ENCODE data around the gene ACHE.

ACHE gene

DNA sequence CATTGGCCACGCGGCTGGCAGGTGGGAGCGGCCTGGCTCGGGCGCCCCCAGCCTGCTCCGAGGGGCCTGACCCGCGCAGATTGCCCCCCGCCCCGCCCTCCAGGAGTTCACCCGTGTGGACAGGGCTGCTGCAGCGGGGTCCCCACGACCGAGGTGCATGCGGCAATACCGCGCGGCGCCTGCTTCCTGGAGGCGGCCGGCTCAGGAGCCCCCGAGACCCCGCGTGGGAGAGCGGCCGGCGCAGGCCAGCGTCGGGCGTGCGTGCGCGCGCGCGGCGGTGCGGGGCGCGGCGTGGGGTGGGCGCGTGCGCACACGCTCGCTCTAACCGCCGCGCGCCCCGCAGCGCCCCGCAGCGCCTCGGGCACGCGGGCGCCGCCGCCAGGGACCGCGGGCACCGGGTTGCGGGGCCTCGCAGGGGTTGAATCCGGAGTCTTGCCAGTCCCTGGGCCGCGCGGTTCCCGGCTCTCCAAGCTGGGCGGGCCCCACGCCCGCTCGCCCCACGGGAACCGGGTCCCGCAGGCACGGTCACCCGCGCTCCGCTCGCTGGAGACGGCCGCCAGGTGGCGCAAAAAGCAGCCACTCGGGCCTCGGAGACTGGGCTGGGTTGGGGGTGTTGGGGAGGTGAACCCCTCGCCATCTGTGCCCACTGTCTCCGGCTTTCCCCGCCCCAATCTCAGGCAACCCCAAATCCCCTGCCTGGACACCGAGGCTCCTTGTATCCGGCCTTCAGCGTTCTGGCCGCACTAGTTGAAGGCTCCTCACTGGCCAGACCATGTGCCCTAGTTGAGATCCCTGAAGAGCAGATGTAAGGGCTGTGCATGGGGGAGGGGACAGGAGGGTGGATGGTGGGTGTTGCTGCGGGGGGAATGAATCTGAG, 1.3 kb upstream of the ACHE start:
- DNase-seq = no peak

DNA sequence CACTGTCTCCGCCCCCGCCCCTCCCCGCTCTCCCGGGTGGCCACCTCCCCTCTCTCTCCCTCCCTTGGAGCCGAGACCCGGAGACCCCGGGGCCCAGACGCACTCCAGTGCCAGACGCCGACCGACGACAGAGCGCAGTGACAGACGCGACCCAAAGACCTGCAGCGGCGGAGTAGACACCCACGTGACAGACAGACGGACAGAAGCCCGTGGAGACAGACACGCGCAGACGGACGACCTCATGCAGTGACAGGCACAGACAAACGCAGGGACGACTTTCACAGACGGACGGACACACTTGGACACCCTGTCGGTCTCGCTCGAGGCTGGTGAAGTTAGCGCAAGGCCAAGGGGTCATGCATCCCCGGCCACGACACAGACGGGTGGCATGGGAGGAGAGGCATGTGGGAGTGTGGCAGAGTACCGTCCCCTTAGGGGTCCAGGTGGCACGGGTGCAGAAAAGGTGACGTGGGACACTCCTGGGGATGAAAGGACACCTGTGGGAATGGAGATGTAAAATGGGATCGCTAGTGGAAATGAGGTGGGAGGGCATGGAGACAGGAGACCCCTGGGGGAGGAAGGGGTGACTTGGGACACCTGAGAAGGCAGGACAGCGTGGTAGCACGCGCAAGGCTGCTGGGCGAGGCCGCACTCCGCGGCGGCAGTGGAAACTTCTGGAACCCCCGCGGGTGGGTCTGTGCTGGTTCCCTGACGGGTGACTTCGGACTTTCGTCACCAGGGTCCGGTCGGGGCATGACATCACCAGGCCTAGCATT, 456 bp upstream of the ACHE start:
- DNase-seq = peak; percentile 17

DNA sequence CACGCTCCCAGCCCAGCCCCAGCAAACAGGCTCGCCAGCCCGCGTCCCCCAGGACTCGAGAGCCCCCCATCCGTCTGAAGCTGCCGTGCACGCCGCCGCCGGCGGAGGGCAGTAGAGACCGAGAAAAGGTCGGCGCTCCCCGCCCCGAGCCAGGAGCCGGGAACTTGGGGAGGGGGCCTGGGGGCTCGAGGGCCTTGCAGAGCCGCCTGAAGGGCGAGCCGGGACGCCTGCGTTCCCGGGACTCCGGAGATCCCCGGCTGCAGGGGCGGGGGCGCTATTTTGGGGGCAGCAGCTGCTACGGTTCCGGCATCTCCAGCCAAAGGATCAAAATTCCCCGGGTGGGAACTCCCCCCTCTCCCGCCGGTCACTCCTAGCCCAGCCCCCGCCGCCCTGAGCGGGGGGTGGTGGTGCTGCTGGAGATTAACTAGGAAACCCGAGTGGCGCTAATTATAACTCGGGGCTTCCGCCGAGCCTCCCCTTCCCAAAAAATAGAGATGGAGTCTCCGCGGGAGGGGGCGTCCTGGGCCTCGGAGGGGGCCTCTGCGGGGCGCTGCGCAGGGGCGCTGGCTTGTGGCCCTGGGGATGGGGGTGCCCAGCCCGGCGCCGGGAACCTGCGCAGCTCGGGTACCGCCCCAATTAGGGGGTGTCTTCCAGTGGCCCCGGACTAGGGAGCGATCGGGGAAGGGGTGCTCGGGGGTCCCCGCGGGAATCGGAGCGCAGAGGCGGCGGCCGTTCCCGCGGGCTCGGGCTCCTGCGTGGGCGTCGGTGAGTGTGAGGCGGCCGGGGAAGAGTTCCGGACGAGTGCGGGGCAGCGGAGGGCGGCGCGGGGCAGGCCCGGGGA, 608 bp downstream of the ACHE start:
- DNase-seq = no peak

DNA sequence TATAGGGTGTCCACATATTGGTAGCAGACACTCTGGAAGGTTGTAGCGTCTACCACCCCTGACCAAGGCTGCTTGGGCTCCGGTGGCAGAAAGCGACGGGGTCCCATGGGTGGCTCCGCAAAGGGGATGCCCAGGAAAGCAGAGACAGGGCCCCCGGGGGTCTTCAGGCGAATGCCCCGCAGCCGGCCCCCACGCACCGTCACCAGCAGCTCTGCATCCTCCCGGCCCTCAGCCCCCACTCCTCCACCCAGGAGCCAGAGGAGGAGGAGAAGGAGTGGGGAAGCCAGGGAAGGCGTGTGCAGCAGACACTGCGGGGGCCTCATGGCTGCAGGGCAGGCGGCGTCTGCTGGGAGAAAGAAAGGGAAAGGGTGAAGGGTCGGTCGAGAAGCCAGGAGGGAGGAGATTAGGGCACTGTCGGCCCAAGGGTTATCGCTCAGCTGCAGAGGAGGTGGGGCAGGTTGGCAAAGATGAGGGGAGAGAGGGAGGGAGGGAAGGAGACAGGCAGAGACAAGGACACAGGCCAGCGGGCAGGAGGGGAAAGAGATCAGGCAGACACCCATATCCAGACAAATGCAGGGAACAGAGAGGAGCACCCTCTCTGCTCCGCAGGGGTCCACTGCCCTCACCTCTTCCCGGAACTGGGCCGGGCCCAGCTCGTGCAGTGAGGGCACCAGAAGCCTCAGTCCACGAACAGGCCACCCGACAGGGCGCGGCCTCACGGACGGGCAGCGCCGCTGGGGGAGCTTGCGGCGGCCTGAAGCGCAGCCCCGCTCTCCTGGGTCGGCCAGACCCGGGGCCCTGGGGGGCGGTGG, 1.6 kb downstream of the ACHE start:
- DNase-seq = no peak

DNA sequence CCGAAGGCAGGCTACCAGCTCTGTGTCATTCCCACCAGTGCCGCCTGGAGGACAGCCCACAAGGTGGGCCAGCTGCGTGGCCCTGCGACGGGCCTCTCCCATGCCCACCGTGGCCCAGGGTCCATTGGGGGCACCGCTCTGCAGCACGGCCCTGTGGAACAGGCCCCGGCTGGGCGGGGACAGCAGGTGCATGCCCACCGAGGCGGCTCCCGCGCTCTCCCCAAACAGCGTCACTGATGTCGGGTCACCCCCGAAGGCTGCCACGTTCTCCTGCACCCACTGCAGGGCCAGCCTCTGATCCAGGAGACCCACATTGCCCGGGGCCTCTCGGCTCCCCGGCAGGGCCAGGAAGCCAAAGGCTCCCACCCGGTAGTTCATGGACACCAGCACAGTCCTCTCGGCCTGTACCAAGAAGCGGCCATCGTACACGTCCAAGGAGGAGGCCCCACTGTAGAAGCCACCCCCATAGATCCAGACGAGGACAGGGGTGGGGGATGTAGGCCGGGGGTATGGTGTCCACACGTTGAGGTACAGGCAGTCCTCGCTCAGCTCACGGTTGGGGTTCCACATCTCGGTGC, 2.3 kb downstream of the ACHE start:
- DNase-seq = no peak

DNA sequence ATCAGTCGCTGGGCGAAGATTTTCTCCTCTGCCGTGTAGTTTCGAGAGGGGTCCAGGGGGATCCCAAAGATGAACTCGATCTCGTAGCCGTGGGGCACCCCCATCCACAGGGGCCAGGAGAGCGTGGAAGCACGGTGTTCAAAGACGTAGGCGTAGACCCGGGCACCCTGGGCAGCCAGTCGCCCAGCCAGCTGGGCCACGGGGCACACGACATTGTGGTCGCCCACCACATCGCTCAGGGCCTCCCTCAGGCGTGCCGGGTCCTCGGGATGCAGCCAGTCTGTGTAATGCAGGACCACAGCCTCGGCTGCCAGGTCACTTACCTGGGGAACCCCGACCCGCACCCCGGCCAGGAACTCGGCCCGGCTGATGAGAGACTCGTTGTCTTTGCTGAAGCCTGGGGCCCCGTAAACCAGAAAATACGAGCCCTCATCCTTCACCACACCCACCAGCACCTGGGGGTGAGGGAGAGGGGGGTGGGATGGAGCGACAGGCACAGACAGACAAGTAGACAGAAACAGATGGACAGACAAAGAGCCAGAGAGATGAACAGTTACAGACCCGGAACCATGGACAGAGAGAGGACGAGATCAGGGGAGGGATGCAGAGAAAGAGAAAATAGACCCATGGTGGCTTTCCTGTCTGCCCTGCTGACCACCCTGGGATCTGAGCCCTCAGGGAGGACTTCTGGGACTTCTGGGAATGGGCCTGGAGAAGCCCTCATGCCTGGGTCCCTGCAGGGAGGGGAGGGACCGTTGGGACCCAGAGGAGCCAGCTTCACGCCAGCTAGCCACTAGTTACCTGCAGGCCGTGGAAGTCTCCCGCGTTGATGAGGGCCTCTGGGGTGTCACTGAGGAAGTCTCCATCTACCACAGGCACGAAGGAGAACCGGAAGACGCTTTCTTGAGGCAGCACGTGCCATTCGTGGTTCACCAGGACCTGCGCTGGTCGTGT, 3.0 kb downstream of the ACHE start:
- DNase-seq = no peak

DNA sequence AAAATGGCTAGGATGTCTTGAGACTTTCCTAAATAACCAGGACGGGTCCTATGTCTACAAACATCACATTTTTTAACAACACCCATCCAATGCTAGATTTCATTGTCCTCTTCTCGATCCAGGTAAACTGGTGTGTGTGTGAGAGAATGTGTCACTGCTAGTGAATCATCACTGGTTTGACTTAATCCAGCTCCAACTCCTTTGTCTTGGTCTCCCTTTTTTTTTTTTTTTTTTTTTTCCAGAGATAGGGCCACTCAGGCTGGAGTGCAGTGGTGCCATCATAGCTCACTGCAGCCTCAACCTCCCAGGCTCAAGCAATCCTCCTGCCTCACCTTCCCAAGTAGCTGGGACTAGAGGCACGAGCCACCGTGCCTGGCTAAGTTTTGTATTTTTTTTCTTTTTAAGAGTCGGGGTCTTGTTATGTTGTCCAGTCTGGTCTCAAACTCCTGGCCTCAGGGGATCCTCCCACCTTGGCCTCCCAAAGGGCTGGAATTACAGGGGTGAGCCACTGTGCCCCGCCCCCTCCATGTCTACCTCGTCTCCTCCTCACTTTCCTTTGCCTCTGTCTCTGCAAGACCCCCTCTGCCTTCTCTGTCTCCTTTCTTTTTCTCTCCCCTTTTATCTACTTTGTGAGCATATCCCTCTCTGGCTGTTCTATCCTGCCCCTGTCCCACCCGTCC, 4.0 kb downstream of the ACHE start:
- DNase-seq = no peak

DNA sequence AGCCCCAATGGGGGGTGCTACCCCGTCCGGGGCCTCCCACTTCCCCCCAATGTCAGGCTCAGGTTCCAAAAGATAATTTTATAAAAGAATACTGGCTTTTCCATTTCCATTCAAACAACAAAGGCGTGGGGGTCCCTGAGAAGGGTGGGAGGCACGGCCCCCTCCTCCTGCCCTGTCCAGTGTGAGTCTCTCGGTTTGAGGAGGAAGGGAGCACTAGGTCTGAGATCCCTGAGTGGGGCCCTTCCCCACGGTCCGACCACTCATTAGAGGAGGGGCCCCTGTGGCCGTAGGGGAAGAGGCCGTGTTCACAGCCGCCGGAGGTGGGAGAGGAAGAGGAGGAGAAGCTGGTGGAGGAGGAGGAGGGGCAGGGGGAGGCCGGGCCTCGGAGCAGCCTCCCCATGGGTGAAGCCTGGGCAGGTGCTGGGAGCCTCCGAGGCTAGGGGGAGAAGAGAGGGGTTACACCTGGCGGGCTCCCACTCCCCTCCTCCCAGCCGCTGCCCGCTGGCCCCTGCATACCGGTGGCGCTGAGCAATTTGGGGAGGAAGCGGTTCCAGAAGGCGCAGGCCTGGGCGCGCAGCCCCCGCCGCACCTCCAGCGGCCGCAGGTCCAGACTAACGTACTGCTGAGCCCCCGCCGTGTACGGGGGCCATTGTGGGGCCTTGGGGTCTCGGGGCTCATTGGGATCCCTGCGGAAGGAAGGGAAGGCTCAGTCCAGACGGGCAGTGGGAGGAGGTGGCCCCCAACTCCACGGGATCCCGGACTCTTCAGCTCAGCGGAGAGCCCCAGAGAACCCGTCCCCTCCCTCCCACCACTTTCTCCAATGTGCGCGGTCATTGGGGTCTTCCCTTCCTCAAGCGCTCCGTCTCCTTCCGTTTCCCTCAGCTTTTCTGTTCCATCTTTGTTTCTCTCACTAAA, 4.8 kb downstream of the ACHE start:
- no peak for DNase-seq

DNA sequence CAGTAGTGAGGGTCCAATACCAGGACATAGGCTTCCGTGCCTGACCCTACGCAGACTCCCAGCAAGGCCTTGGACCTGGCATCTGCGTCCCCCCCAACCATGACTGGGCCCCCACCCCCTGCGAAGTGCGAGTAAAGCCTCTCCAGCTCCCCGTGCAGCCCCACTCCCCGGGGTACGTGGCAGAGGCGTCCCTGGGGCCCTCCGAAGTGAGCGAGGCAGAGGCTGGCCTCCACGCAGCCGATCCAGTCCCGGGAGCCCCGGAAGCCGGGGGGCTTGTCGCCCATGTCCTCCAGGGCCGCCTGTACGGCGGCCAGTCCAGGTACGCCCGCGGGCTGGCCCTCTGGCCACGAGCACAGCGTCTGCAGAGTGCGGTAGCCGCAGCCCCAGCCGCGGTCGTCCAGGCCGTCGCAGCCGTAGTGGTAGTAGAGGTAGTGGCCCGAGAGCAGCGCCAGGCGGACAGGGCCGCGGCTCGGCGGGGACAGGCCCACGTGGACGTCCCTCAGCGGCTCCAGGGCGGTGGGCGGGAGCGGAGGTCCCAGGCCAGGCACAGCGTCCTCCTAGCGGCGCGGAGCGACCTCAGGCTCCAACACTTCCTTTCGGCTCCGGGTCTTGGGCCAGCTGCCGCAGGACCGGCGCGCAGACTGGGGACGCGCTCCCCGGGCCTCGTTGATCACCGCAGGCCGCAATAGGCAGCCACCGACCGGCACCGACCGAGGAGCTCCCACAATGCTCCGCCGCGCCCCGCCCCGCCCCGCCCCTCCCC, 6.5 kb downstream of the ACHE start, which contains the start of gene UFSP1:
TSS of gene UFSP1 (minus strand) at position 728 of the 763 bp plus-strand sequence. CDS start at position 284, 444 bp downstream.
- DNase-seq = no peak

DNA sequence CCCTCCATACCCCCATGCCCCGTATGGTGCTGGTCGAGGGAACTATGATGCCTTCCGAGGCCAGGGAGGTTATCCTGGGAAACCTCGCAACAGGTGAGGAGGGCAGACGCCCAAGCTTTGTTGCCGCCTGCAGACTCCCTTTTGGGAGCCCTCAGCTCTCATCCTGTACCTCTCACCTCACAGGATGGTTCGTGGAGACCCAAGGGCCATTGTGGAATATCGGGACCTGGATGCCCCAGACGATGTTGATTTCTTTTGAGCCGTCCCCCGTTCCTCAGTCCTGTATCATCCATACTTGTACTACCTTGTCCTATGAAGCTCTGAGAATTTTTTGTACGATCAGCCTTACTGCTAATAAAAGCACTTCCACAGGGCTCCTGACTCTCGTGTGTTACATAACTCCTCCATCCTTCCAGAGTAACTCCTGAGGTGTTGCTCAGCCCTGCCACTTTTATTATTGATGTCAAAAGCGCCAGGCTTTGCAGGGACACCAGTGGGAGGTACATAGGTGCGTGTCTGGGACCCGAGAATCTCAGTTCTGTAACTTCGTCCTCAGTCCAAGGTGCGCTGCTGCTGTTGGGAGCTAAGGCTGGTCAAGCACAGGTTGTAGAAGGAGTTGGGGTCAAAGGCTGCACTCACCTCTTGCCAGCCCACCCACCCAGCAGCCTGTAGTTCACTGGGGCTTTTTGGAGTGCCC, 7.2 kb downstream of the ACHE start:
- no peak for DNase-seq

DNA sequence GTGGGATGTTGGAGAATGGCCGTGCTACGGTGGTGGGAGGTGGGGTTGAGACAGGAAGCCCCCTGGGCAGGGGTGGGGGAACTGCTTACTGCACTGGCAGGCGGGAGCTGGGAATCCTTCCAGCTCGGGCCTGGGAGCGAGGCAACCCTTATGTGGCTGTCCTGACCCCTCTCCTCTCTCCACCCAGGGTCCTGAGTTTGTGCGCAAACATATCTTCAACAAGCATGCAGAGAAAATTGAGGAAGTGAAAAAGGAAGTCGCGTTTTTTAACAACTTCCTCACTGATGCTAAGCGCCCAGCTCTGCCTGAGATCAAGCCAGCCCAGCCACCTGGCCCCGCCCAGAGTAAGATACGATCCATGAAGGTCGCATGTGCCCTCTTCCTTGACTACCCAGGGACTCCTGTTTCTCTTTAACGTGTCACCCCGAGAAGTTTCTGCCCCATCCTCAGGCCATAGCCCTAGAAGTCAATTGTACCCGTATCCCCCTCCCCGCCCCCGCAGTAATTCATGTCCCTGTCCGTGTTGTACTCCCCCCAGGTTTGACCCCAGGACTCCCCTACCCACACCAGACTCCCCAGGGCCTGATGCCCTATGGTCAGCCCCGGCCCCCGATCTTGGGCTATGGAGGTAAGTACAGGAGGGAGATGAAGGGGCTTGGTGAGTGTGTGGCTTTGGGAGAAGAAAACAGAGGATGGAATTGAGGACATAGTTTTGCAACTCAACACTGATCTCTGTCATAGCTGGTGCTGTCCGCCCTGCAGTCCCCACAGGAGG, 8.0 kb downstream of the ACHE start:
- DNase-seq = no peak

DNA sequence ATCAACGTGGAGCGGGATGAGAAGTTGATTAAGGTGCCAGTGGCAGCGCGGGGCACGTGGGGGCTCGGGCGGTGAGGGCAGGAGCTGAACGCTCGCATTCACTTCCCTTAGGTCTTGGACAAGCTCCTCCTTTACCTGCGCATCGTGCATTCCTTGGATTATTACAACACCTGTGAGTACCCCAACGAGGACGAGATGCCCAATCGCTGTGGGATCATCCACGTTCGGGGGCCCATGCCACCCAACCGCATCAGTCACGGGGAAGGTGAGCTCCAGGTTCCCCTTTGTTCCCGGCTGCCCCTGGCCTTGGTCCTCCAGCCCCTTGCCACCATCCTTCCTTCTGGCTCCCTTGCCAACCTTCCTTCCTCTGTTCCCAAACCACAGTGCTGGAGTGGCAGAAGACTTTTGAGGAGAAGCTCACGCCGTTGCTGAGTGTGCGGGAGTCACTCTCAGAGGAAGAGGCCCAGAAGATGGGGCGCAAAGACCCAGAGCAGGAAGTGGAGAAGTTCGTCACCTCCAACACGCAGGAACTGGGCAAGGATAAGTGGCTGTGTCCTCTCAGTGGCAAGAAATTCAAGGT, 8.7 kb downstream of the ACHE start:
- no peak for DNase-seq

DNA sequence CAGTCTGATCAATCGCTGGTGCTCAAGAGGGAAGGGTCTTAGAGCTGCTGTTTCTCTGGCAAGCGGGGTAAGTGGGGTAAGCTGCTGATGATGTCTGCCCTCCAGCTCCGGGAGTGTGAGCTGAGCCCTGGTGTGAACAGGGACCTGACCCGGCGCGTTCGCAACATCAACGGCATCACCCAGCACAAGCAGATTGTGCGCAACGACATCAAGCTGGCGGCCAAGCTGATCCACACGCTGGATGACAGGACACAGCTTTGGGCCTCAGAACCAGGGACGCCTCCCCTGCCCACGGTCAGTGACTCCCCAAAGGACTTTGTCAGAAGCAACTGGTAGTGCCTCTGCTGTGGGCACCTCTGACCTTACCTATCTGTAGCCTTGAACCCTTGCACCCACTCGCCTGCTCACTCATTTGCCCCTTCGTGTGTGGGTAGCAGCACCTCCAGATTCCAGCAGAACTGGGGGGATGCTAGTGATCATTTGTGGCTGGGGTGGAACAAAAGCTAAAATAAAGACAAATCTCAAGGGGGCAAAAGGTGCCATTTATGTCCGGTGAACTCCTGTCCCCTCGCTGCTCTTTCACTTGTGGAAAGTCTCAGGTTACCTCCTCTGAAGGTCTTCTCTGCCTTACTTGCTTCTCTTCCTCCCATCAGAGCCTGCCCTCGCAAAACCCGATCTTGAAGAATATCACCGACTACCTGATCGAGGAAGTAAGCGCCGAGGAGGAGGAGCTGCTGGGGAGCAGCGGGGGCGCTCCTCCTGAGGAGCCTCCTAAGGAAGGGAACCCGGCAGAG, 9.3 kb downstream of the ACHE start:
- no peak for DNase-seq

DNA sequence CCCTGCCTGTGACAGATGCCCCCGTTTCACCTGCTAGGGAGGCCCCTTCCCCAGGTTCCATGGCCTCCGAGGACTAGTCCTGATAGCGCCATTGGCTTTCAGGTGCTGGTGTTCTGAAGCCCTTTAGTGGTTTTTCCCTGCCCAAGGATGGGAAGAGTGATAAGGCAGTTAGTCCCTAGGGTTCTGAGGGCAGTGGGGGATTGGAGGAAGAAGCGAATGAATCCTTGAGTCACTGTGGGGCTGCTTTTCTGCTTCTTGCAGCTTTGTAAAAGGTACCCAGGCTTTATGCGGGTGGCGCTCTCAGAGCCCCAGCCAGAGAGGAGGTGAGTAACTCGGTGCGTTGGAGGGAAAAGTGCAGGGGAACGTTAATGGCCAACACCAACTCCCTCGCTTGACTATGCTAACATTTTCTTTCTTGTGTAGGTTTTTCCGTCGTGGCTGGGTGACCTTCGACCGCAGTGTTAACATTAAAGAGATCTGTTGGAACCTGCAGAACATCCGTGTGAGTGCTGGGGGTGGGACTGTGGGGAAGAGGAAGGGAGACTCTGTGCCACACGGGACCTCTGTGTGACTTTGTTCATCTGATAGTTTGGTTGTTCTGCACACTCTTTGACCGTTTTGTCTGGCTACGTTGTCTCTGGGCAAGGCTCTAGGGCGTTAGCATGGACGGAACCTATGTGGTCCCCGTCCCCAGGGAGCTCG, 10.1 kb downstream of the ACHE start:
- no peak for DNase-seq

Measured in DMS79 (cell line).